ENCODE data around the gene MOGAT2.

Gene MOGAT2

GRCh38 chr11:75697906-75698581 lies 19.6 kb upstream of the MOGAT2 start:
- Histone ChIP-seq H3K4me3 (ENCODE audit: low read length in 2 of 2) (no peak overlapping the region), H3K9ac (ENCODE audit: low read length in 2 of 2) (no peak overlapping the region), H3K36me3 (ENCODE audit: control insufficient read depth in 2 of 2, insufficient read depth in 2 of 2, low read length in 2 of 2) (no peaks in the 10 kb centered on the region), H3K27me3 (ENCODE audit: control insufficient read depth in 1 of 2, insufficient read depth in 2 of 2, low read length in 2 of 2) (no peaks in the 10 kb centered on the region), H3K4me1 (ENCODE audit: control insufficient read depth, insufficient read depth, low read length) (no peaks in the 10 kb centered on the region), H3K27ac (ENCODE audit: low read length) (no peak overlapping the region), H3K9me3 (ENCODE audit: control insufficient read depth in 2 of 2, low read length in 2 of 2) (no peaks in the 10 kb centered on the region)

GRCh38 chr11:75700940-75701339 lies 16.7 kb upstream of the MOGAT2 start:
- no peaks in the 10 kb centered on the region for H3K27me3 ChIP-seq (ENCODE audit: control insufficient read depth in 1 of 2, insufficient read depth in 2 of 2, low read length in 2 of 2)
- no peak overlapping the region for H3K27ac ChIP-seq (ENCODE audit: low read length)
- no peaks in the 10 kb centered on the region for H3K9me3 ChIP-seq (ENCODE audit: control insufficient read depth in 2 of 2, low read length in 2 of 2)
- no peaks in the 10 kb centered on the region for H3K36me3 ChIP-seq (ENCODE audit: control insufficient read depth in 2 of 2, insufficient read depth in 2 of 2, low read length in 2 of 2)
- no peak overlapping the region for H3K9ac ChIP-seq (ENCODE audit: low read length in 2 of 2)
- peaks cover 5% of the 10 kb centered on the region for H3K4me1 ChIP-seq (ENCODE audit: control insufficient read depth, insufficient read depth, low read length)
- H3K4me3 ChIP-seq (ENCODE audit: low read length in 2 of 2): no peak overlapping the region

GRCh38 chr11:75703695-75704237 lies 13.9 kb upstream of the MOGAT2 start:
- H3K4me3 ChIP-seq (ENCODE audit: low read length in 2 of 2): no peak overlapping the region
- H3K36me3 ChIP-seq (ENCODE audit: control insufficient read depth in 2 of 2, insufficient read depth in 2 of 2, low read length in 2 of 2): no peaks in the 10 kb centered on the region
- peaks cover 13% of the 10 kb centered on the region for H3K4me1 ChIP-seq (ENCODE audit: control insufficient read depth, insufficient read depth, low read length)
- no peak overlapping the region for H3K27ac ChIP-seq (ENCODE audit: low read length)
- no peaks in the 10 kb centered on the region for H3K27me3 ChIP-seq (ENCODE audit: control insufficient read depth in 1 of 2, insufficient read depth in 2 of 2, low read length in 2 of 2)
- no peaks in the 10 kb centered on the region for H3K9me3 ChIP-seq (ENCODE audit: control insufficient read depth in 2 of 2, low read length in 2 of 2)
- no peak overlapping the region for H3K9ac ChIP-seq (ENCODE audit: low read length in 2 of 2)

GRCh38 chr11:75705541-75705940 lies 12.1 kb upstream of the MOGAT2 start:
- Histone ChIP-seq H3K27ac (ENCODE audit: low read length) (no peak overlapping the region), H3K9ac (ENCODE audit: low read length in 2 of 2) (no peak overlapping the region), H3K9me3 (ENCODE audit: control insufficient read depth in 2 of 2, low read length in 2 of 2) (no peaks in the 10 kb centered on the region), H3K4me3 (ENCODE audit: low read length in 2 of 2) (no peak overlapping the region), H3K36me3 (ENCODE audit: control insufficient read depth in 2 of 2, insufficient read depth in 2 of 2, low read length in 2 of 2) (no peaks in the 10 kb centered on the region), H3K4me1 (ENCODE audit: control insufficient read depth, insufficient read depth, low read length) (peaks cover 13% of the 10 kb centered on the region), H3K27me3 (ENCODE audit: control insufficient read depth in 1 of 2, insufficient read depth in 2 of 2, low read length in 2 of 2) (no peaks in the 10 kb centered on the region)

- H3K9ac ChIP-seq (ENCODE audit: low read length in 2 of 2): peak overlapping the region in 1 of 2 donors; percentile 13
These were observed 11.3 kb upstream of the MOGAT2 start for GRCh38 chr11:75706260-75706729.

GRCh38 chr11:75714211-75714610 lies 3.4 kb upstream of the MOGAT2 start:
- H3K27me3 ChIP-seq (ENCODE audit: control insufficient read depth in 1 of 2, insufficient read depth in 2 of 2, low read length in 2 of 2): no peaks in the 10 kb centered on the region
- H3K4me3 ChIP-seq (ENCODE audit: low read length in 2 of 2): no peak overlapping the region
- no peaks in the 10 kb centered on the region for H3K9me3 ChIP-seq (ENCODE audit: control insufficient read depth in 2 of 2, low read length in 2 of 2)
- no peak overlapping the region for H3K27ac ChIP-seq (ENCODE audit: low read length)
- no peaks in the 10 kb centered on the region for H3K36me3 ChIP-seq (ENCODE audit: control insufficient read depth in 2 of 2, insufficient read depth in 2 of 2, low read length in 2 of 2)
- H3K9ac ChIP-seq (ENCODE audit: low read length in 2 of 2): no peak overlapping the region
- H3K4me1 ChIP-seq (ENCODE audit: control insufficient read depth, insufficient read depth, low read length): no peaks in the 10 kb centered on the region

More at GRCh38 chr11:75706260-75706729, 11.3 kb upstream of the MOGAT2 start:
- Histone ChIP-seq H3K9me3 (ENCODE audit: control insufficient read depth in 2 of 2, low read length in 2 of 2) (no peaks in the 10 kb centered on the region), H3K27me3 (ENCODE audit: control insufficient read depth in 1 of 2, insufficient read depth in 2 of 2, low read length in 2 of 2) (no peaks in the 10 kb centered on the region), H3K4me3 (ENCODE audit: low read length in 2 of 2) (no peak overlapping the region), H3K27ac (ENCODE audit: low read length) (no peak overlapping the region), H3K36me3 (ENCODE audit: control insufficient read depth in 2 of 2, insufficient read depth in 2 of 2, low read length in 2 of 2) (no peaks in the 10 kb centered on the region), H3K4me1 (ENCODE audit: control insufficient read depth, insufficient read depth, low read length) (peaks cover 13% of the 10 kb centered on the region)

GRCh38 chr11:75715688-75716087 lies 1.9 kb upstream of the MOGAT2 start:
- Histone ChIP-seq H3K27ac (ENCODE audit: low read length) (no peak overlapping the region), H3K9ac (ENCODE audit: low read length in 2 of 2) (no peak overlapping the region), H3K9me3 (ENCODE audit: control insufficient read depth in 2 of 2, low read length in 2 of 2) (no peaks in the 10 kb centered on the region), H3K4me3 (ENCODE audit: low read length in 2 of 2) (no peak overlapping the region), H3K36me3 (ENCODE audit: control insufficient read depth in 2 of 2, insufficient read depth in 2 of 2, low read length in 2 of 2) (no peaks in the 10 kb centered on the region), H3K4me1 (ENCODE audit: control insufficient read depth, insufficient read depth, low read length) (no peaks in the 10 kb centered on the region), H3K27me3 (ENCODE audit: control insufficient read depth in 1 of 2, insufficient read depth in 2 of 2, low read length in 2 of 2) (no peaks in the 10 kb centered on the region)

- H3K4me3 ChIP-seq (ENCODE audit: low read length in 2 of 2): no peak overlapping the region
- no peaks in the 10 kb centered on the region for H3K9me3 ChIP-seq (ENCODE audit: control insufficient read depth in 2 of 2, low read length in 2 of 2)
- no peaks in the 10 kb centered on the region for H3K4me1 ChIP-seq (ENCODE audit: control insufficient read depth, insufficient read depth, low read length)
- no peak overlapping the region for H3K9ac ChIP-seq (ENCODE audit: low read length in 2 of 2)
- no peak overlapping the region for H3K27ac ChIP-seq (ENCODE audit: low read length)
- no peaks in the 10 kb centered on the region for H3K36me3 ChIP-seq (ENCODE audit: control insufficient read depth in 2 of 2, insufficient read depth in 2 of 2, low read length in 2 of 2)
- no peaks in the 10 kb centered on the region for H3K27me3 ChIP-seq (ENCODE audit: control insufficient read depth in 1 of 2, insufficient read depth in 2 of 2, low read length in 2 of 2)
These were observed 979 bp upstream of the MOGAT2 start for GRCh38 chr11:75716659-75717058.

GRCh38 chr11:75718419-75719339 lies 1.0 kb downstream of the MOGAT2 start:
- Histone ChIP-seq H3K9me3 (ENCODE audit: control insufficient read depth in 2 of 2, low read length in 2 of 2) (no peaks in the 10 kb centered on the region), H3K4me1 (ENCODE audit: control insufficient read depth, insufficient read depth, low read length) (no peaks in the 10 kb centered on the region), H3K4me3 (ENCODE audit: low read length in 2 of 2) (no peak overlapping the region), H3K27ac (ENCODE audit: low read length) (no peak overlapping the region), H3K27me3 (ENCODE audit: control insufficient read depth in 1 of 2, insufficient read depth in 2 of 2, low read length in 2 of 2) (no peaks in the 10 kb centered on the region), H3K9ac (ENCODE audit: low read length in 2 of 2) (no peak overlapping the region), H3K36me3 (ENCODE audit: control insufficient read depth in 2 of 2, insufficient read depth in 2 of 2, low read length in 2 of 2) (no peaks in the 10 kb centered on the region)

GRCh38 chr11:75719340-75720239 lies 2.0 kb downstream of the MOGAT2 start:
- no peaks in the 10 kb centered on the region for H3K27me3 ChIP-seq (ENCODE audit: control insufficient read depth in 1 of 2, insufficient read depth in 2 of 2, low read length in 2 of 2)
- H3K4me3 ChIP-seq (ENCODE audit: low read length in 2 of 2): no peak overlapping the region
- no peak overlapping the region for H3K9ac ChIP-seq (ENCODE audit: low read length in 2 of 2)
- H3K4me1 ChIP-seq (ENCODE audit: control insufficient read depth, insufficient read depth, low read length): no peaks in the 10 kb centered on the region
- H3K27ac ChIP-seq (ENCODE audit: low read length): no peak overlapping the region
- no peaks in the 10 kb centered on the region for H3K9me3 ChIP-seq (ENCODE audit: control insufficient read depth in 2 of 2, low read length in 2 of 2)
- H3K36me3 ChIP-seq (ENCODE audit: control insufficient read depth in 2 of 2, insufficient read depth in 2 of 2, low read length in 2 of 2): no peaks in the 10 kb centered on the region
